OCI-LY1 (cell line): Measurements from ENCODE around the gene MAD1L1.

Experiments used
- CTCF ChIP-seq: fragments of 200-600 bp; sonication (generic), shearing (Covaris generic); IDR thresholded peaks from 2 replicates; pipeline ENCODE4 v1.5.1; 2017; ENCODE audit warnings: mild to moderate bottlenecking, antibody characterized with exemption, low read length, moderate library complexity, mixed read lengths
- EZH2 ChIP-seq: fragments of 200-600 bp; sonication (generic), shearing (Covaris generic); IDR thresholded peaks from 2 replicates; pipeline ENCODE4 v1.8.0; 2017; ENCODE audit warnings: borderline replicate concordance, mixed run types, mild to moderate bottlenecking, antibody characterized with exemption, low read length, moderate library complexity, mixed read lengths

DNA sequence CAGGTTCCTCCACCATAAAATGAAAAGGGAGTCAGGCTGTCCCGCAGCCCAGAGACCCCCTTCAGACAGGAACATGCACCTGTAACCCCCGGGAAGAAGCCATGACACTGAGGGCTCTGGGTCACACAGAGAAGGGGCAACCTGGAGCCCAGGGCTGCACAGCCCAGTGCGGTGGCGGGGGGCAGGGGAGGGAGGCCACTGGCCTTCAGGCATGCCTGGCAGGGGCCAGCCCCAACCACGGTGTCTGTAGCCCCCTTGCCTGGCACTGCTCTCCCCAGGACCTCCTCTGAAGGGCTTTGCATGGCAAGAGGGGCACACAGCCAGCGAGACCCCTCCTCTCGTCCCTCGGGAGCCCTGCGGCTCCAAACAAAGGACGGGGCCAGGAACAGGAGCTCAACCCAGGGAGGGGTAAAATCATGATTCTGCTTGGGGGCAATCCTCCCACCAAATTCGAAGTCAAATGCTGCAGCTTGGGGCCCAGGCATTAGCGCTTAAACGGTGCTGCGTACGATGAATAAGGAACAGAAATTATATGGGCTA, 235.1 kb downstream of the MAD1L1 start:
- TF ChIP-seq CTCF: no peak
- TF ChIP-seq EZH2: no peak
